ENCODE data around the gene PREX1.
A peak's percentile ranks its signal among the peaks of the same experiment; 100 is the strongest.
"Not testable (repeated sequence)": the region's sequence is repeated elsewhere in the genome, so short reads cannot be mapped to it uniquely, and the experiment has no call there.

PREX1 gene

DNA sequence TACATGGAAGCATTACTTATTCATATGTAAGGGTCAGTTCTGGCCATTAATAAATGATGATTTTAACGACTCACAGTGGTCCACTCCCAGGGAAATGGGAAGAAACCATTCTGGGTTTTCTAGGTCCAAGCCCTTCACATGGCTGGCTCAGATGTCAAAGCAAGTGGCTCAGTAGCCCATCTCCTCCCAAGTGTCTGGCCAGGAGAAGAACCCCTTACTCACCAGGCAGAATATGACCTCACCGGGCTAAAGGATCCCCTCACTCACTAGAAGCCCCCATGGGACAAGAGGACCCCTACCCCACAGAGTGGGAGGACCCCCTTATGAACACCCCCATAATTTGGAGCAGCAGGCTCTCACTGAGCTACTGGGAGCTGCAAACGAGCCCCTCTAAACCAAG lies 34.0 kb downstream of the PREX1 start:
- DNase-seq (ENCODE audit: low spot score), result no peak

DNA sequence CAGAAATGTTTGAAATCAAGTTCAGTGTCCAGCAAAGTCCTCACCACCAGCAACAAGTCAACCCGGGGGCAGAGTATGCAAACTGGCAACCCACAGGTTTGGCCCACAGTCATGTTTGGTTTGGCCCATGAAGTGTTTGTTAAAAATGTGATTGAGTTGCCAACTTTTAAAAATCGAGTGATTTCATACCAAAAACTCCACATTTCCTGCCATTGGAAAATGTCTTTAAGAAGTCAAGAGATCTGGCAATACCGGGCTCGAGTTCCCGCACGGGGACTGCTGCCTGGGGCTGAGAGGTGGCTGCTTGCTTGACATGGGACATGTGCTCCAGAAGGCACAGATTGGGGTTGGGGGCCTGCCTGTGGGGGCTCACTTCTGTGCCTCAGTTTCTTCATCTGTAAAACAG lies 36.1 kb downstream of the PREX1 start:
- no peak for DNase-seq (ENCODE audit: low spot score)

DNA sequence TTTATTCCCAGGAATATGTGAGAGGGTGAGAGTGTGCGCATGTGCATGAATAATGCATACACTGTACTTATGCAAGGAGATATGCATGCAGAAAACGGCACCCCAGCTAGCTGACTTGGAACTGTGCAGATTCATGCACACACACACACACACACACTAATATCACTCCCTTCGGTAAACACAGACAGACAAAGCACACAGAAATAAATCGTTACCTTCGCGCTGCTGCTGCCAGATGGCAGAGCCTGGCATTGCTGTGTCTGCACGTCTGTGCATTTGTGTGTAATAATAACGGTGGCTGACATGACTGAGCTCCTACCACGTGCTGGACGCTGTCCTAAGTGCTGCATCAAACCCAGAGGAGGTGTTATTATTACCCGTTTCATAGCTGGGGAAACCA lies 36.8 kb downstream of the PREX1 start:
- no peak for DNase-seq (ENCODE audit: low spot score)

DNA sequence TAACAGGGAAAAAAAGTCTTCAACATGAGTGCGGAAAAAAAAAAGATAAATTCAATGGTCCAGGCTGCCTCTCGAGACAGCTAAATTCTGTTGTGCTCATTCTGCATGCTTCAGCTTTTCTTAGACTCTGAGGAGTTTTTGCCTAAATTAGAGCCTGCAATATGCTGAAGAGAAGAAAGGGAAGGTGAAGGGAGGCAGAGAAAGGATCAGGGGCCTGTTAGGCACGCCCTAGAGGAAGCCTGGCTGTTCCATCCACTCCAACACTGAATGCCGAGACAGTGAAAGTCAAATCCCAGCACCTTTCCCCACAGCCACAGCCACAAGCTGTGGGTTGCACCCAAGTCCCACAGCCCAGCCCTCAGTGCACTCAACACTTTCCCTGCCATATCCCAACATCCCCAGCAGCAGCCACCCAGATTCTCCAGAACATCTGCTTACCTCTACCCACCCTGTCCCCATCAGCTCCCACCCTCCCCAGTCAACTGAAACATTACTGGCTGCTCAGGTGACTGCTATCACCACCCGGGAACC lies 37.3 kb downstream of the PREX1 start:
- DNase-seq (ENCODE audit: low spot score), result no peak

DNA sequence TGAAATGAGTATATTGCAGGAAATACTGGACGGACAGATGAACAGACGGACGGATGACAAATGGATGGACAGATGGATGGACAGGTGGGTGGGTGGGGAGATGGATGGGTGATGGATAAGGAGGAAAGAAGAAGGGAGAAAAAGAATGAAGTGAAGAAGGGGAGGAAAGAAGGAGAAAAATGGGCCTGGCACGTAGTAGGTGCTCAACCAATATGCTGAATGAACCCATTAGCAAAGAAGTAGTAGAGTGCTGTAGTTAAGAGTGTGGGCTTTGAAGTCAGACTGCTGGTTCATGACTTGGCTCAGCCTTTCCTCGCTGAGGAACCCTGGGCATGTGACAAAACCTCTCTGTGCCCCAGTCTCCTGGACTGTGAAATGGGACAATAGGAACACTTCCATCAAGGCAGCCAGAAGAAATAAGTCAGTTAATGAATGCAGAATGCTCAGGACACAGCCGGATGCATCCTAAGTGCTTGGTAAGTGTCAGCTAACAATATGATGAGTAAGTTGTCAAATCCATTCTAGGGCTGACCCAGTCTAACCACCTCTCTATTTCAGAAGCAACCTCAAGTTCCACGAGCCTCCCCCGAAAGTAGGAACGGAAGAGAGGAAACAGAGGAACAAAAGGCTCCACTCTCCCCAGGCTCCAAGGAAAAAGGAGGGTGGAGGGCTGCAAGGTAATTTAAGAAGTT lies 37.9 kb downstream of the PREX1 start:
- DNase-seq (ENCODE audit: low spot score), result no peak

GRCh38 chr20:48789185-48789668 lies 38.6 kb downstream of the PREX1 start:
- DNase-seq (ENCODE audit: low spot score), result no peak

DNA sequence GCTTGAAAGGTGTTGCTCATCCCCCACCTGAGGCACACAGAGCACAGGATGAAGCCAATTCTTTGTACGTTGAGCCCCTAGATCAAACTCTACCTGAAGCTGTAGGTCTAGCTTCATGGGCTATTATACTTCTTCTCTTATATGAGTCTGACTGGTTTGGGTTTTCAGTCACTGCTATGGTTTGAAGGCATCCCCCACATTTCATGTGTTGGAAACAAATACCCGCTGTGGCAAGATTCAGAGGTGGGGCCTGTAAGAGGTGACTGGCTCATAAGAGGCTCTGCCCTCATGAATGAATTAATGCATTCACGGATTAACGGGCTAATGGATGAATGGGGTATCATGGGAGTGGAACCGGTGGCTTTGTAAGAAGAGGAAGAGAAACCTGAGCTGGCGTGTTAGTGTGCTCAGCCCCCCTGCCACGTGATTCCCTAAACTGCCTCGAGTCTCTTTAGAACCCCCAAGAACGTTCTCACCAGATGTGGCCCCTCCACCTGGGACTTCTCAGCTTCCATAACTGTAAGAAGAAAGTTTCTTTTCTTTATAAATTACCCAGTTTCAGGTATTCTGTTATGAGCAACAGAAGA lies 39.2 kb downstream of the PREX1 start:
- no peak for DNase-seq (ENCODE audit: low spot score)

- no peak for DNase-seq (ENCODE audit: low spot score)
Measured at GRCh38 chr20:48787861-48788375, 39.9 kb downstream of the PREX1 start.

- DNase-seq (ENCODE audit: low spot score), result no peak
Measured at GRCh38 chr20:48786951-48787705, 40.7 kb downstream of the PREX1 start.

DNA sequence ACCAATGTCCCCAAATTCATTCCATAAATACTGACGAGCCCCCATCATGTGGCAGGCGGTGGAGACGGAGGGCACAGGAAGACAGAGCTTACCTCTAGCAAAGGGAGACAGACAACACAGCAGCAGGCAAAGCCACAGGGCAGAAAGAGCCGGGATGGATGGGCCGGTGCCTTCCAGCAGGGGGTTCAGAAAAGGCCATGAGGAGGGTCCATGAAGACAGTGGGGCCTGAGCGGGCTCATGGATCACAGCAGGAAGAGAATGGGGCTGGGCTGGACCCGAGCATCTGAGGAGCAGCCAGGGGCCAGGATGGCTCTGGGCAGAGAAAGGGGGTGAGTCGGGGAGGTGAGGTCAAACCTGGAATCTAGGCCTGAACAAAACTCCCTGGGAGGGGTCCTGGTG lies 42.0 kb downstream of the PREX1 start:
- DNase-seq (ENCODE audit: low spot score), result no peak

DNA sequence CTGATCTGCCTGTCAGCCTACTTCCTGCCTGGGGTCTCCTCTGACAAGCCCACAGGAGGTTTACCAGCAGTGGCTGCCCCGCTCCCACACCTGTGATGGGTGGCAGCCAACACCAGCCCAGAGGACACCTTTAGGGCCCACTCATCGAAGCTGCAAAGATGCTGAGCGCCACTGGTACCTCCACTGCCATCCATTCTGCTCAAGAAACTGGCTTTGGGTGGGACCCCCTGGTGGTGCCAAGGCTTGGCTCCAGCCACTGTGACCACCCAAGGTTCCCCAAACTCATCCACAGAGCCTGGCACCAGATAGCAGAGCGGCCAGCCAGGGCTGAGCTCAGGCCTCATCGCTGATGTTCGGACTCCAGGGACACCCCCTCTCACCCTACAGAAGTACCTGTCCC lies 42.5 kb downstream of the PREX1 start:
- DNase-seq (ENCODE audit: low spot score), result no peak

- no peak for DNase-seq (ENCODE audit: low spot score)
Measured at GRCh38 chr20:48784273-48784641, 43.5 kb downstream of the PREX1 start.

DNA sequence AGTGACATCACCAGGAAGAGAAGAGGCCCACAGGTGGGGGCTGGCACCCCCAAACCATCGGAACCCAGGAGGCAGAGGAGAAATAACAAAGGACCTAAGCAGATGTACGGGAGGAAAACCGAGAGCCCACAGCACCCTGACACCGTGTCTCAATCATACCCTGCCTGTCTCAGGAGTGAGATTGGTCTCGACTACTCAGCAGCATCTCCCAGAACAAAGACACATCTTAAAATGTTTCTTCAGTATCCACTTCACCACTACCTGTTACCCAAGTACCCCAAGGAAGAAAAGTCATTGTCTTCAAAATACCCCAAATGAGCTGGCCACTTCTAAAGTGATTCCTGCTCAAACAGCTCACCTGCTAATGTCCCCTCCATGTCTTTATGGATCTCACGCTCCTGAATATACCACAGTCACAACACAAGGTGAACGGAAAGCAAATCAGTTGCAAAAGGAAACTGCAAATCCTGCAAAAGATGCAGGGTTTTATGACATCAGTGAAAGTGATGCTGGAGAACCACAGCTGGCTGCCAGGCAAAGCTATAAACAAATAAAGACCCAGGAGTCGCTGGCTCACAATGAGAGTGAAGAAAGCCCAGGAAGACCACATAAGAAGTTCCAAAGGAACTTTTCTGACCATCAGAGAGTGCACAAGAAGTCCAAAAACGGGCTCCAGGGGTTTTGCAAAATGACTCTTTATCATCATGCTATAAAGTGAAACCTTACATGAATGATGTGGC lies 44.1 kb downstream of the PREX1 start:
- DNase-seq (ENCODE audit: low spot score), result no peak

GRCh38 chr20:48782901-48783308 lies 44.9 kb downstream of the PREX1 start:
- DNase-seq (ENCODE audit: low spot score), result no peak

DNA sequence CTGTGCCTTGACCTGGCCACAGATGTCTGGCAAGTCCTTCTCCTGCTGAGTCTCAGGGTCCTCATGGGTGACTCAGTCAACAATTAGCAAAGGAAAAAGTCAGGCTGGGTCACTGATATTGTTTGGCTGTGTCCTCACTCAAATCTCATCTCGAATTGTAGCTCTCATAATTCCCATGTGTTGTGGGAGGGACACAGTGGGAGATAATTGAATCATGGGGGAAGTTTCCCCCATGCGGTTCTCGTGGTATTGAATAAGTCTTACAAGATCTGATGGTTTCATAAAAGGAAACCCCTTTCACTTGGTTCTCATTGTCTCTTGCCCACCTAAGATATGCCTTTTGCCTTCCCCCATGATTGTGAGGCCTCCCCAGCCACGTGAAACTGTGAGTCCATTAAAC lies 45.7 kb downstream of the PREX1 start:
- no peak for DNase-seq (ENCODE audit: low spot score)

DNA sequence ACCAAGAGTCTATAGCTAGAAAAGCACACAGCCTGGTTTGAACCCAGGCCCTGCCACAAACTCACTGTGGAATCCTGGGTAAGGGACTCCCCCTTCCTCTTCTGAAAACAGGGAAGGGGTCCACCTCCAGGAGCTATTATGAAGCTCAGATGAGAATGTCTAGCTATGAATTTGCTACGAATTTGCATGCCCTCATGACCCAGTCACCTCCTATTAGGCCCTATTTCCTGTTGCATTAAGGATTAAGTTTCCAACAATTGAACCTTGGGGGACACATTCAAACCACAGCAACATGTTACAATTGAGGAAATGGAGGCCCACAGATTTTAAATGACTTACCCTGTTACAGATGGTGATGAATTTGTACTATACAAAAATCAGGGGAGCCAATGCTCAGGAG lies 46.2 kb downstream of the PREX1 start:
- DNase-seq (ENCODE audit: low spot score), result no peak

DNA sequence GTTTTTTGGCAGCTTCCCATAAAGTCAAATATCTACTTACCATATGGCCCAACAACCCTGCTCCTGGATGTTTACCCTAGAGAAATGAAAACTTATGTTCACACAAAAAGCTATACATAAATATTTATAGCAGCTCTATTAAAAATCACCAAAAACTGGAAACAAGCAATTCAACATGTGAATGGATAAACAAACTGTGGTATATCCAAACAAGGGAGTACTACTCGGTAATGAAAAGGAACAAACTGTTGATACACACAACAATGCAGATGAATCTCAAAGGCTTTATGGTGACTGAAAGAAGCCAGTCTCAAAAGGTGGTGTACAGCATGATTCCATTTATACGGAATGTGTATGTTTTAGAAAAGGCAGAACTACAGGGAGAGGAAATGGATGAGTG lies 48.4 kb downstream of the PREX1 start:
- DNase-seq (ENCODE audit: low spot score), result no peak

- DNase-seq (ENCODE audit: low spot score), result no peak
Measured at GRCh38 chr20:48777821-48778220, 50.0 kb downstream of the PREX1 start.

DNA sequence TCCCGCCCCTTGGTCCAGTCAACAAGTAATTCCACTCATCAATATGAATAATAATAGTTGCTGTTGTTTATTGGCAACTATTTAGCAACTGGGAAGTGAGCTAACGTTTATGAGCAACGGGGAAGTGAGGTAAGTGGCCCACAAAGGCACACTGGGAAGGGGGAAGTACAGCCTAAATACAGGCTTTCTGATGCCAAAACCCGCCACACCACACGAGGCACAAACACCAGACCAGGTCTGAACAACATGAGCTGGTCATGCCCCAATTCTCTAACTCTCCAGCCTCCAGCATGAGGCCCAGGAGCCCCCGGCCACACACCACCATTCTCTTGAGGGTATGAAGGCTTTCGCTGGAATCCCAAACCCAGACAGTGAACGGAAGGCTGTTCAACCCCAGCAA lies 50.8 kb downstream of the PREX1 start:
- DNase-seq (ENCODE audit: low spot score), result peak; percentile 78

GRCh38 chr20:48776306-48776705 lies 51.5 kb downstream of the PREX1 start:
- DNase-seq (ENCODE audit: low spot score), result peak; percentile 44

GRCh38 chr20:48775545-48775944 lies 52.3 kb downstream of the PREX1 start:
- DNase-seq (ENCODE audit: low spot score), result not testable (repeated sequence)

GRCh38 chr20:48774696-48775095 lies 53.1 kb downstream of the PREX1 start:
- no peak for DNase-seq (ENCODE audit: low spot score)
